ENCODE measurements around the gene LAMA5. TPM values are rescaled to one million over a fixed set of nuclear protein-coding genes. Genes with fewer than 3 reads are reported as not detected.

LAMA5 gene
- polyA plus RNA-seq, 3 donors, result 46.3 to 364 (median 81.1) TPM

- H3K27ac ChIP-seq (ENCODE audit: low read depth, low read length), result no peak overlapping the region
- 72 to 82% (median 80%) methylated on average over 10 of the region's 10 CpGs for WGBS, 3 donors
Measured at GRCh38 chr20:62342910-62343309, 24.2 kb downstream of the LAMA5 start.

GRCh38 chr20:62339647-62340062 lies 27.5 kb downstream of the LAMA5 start:
- no peak overlapping the region for H3K27ac ChIP-seq (ENCODE audit: low read depth, low read length)
- WGBS, 3 donors, result 59 to 85% (median 63%) methylated on average over 14 of the region's 14 CpGs

GRCh38 chr20:62338294-62338620 lies 28.9 kb downstream of the LAMA5 start:
- no peak overlapping the region for H3K27ac ChIP-seq (ENCODE audit: low read depth, low read length)
- WGBS, 3 donors, result 91 to 97% (median 95%) methylated on average over 16 of the region's 16 CpGs

- WGBS, 3 donors, result 84 to 92% (median 85%) methylated on average over 34 of the region's 34 CpGs
- no peak overlapping the region for H3K27ac ChIP-seq (ENCODE audit: low read depth, low read length)
Measured at GRCh38 chr20:62337558-62338293, 29.4 kb downstream of the LAMA5 start.

- 93 to 95% (median 93%) methylated on average over 50 to 53 of the region's 53 CpGs for WGBS, 3 donors
- H3K27ac ChIP-seq (ENCODE audit: low read depth, low read length), result no peak overlapping the region
Measured at GRCh38 chr20:62336775-62337557, 30.1 kb downstream of the LAMA5 start.

- 84 to 87% (median 84%) methylated on average over 11 of the region's 11 CpGs for WGBS, 3 donors
- H3K27ac ChIP-seq (ENCODE audit: low read depth, low read length), result no peak overlapping the region
Measured at GRCh38 chr20:62336329-62336728, 30.8 kb downstream of the LAMA5 start.

GRCh38 chr20:62335532-62335931 lies 31.6 kb downstream of the LAMA5 start:
- H3K27ac ChIP-seq (ENCODE audit: low read depth, low read length), result no peak overlapping the region
- WGBS, 3 donors, result 91 to 94% (median 93%) methylated on average over 6 of the region's 6 CpGs

GRCh38 chr20:62334881-62335280 lies 32.2 kb downstream of the LAMA5 start:
- H3K27ac ChIP-seq (ENCODE audit: low read depth, low read length), result no peak overlapping the region
- WGBS, 3 donors, result 85 to 93% (median 90%) methylated on average over 11 to 13 of the region's 13 CpGs

- 86 to 94% (median 88%) methylated on average over 33 to 37 of the region's 37 CpGs for WGBS, 3 donors
- no peak overlapping the region for H3K27ac ChIP-seq (ENCODE audit: low read depth, low read length)
Measured at GRCh38 chr20:62333820-62334595, 33.1 kb downstream of the LAMA5 start.

GRCh38 chr20:62332989-62333819 lies 33.9 kb downstream of the LAMA5 start:
- WGBS, 3 donors, result 92 to 94% (median 93%) methylated on average over 22 to 34 of the region's 34 CpGs
- no peak overlapping the region for H3K27ac ChIP-seq (ENCODE audit: low read depth, low read length)

GRCh38 chr20:62332421-62332820 lies 34.7 kb downstream of the LAMA5 start:
- WGBS, 3 donors, result 85 to 88% (median 85%) methylated on average over 16 of the region's 16 CpGs
- H3K27ac ChIP-seq (ENCODE audit: low read depth, low read length), result no peak overlapping the region

GRCh38 chr20:62331347-62331746 lies 35.8 kb downstream of the LAMA5 start:
- no peak overlapping the region for H3K27ac ChIP-seq (ENCODE audit: low read depth, low read length)
- 92 to 96% (median 93%) methylated on average over 19 of the region's 19 CpGs for WGBS, 3 donors

- WGBS, 3 donors, result 90 to 95% (median 93%) methylated on average over 36 to 46 of the region's 46 CpGs
- H3K27ac ChIP-seq (ENCODE audit: low read depth, low read length), result no peak overlapping the region
Measured at GRCh38 chr20:62330576-62331317, 36.4 kb downstream of the LAMA5 start.

GRCh38 chr20:62329389-62330377 lies 37.4 kb downstream of the LAMA5 start:
- 94 to 96% (median 94%) methylated on average over 36 to 37 of the region's 37 CpGs for WGBS, 3 donors
- H3K27ac ChIP-seq (ENCODE audit: low read depth, low read length), result no peak overlapping the region

GRCh38 chr20:62328684-62329388 lies 38.3 kb downstream of the LAMA5 start:
- H3K27ac ChIP-seq (ENCODE audit: low read depth, low read length), result no peak overlapping the region
- 90 to 93% (median 92%) methylated on average over 26 of the region's 26 CpGs for WGBS, 3 donors

All from adipose tissue (tissue), 3 donors.